CD4-positive, alpha-beta memory T cell (primary cell): ENCODE results near the gene SLAMF8. TPM values are rescaled to one million over a fixed set of nuclear protein-coding genes. Genes with fewer than 3 reads are reported as not detected.
A peak's percentile ranks its signal among the peaks of the same experiment; 100 is the strongest.

ENCODE experiments used
- CTCF ChIA-PET: fragments of 350-600 bp; sonication (Branson Sonifier 250); formaldehyde crosslinking; loops from one replicate; lab custom pipeline; 2021; ENCODE audit warnings: inconsistent platforms; ENCODE audit not compliant: partially characterized antibody; lab: Charles Lee
- POLR2A ChIA-PET: fragments of 350-600 bp; sonication (Branson Sonifier 250); formaldehyde crosslinking; loops from one replicate; lab custom pipeline; 2021; ENCODE audit not compliant: partially characterized antibody; lab: Charles Lee
- DNase-seq, 5 donors: peaks; one replicate each; pipeline versions ENCODE4 v3.0.0 to v3.0.0-alpha.2; 2020 to 2022; ENCODE audit warnings: mixed read lengths in 1 of 5
- H3K27ac ChIP-seq: one replicate; pipeline ENCODE4 v1.7.0; 2013; ENCODE audit warnings: low read depth, low read length
- H3K27me3 ChIP-seq: 2 replicates; pipeline ENCODE4 v1.7.0; 2013; ENCODE audit warnings: mild to moderate bottlenecking, low read length, moderate library complexity; ENCODE audit not compliant: insufficient read depth
- H3K36me3 ChIP-seq: 2 replicates; pipeline ENCODE4 v1.7.0; 2013; ENCODE audit warnings: mild to moderate bottlenecking, low read length, moderate library complexity; ENCODE audit not compliant: insufficient read depth
- H3K4me1 ChIP-seq: 2 replicates; pipeline ENCODE4 v1.7.0; 2013; ENCODE audit warnings: mild to moderate bottlenecking, low read length, moderate library complexity; ENCODE audit not compliant: insufficient read depth
- H3K4me3 ChIP-seq, 2 donors: one replicate each; pipeline ENCODE4 v1.7.0; 2013; ENCODE audit warnings: low read length in 2 of 2, mild to moderate bottlenecking in 1 of 2
- H3K9me3 ChIP-seq, 2 donors: one replicate each; pipeline ENCODE4 v1.7.0; 2013; ENCODE audit warnings: low read length in 2 of 2, control low read depth in 1 of 2; ENCODE audit not compliant: control insufficient read depth in 1 of 2
- H3K27ac Mint-ChIP-seq, 7 donors: one replicate each; pipeline ENCODE4 v1.8.0; 2020 to 2021; ENCODE audit warnings: mixed read lengths in 7 of 7, mild to moderate bottlenecking in 6 of 7, inconsistent platforms in 3 of 7, moderate library complexity in 3 of 7
- H3K27me3 Mint-ChIP-seq, 2 donors: one replicate each; pipeline ENCODE4 v1.8.0; 2020 to 2021; ENCODE audit warnings: mixed read lengths in 2 of 2
- H3K36me3 Mint-ChIP-seq, 2 donors: one replicate each; pipeline ENCODE4 v1.8.0; 2020 to 2021; ENCODE audit warnings: mixed read lengths in 2 of 2, inconsistent platforms in 1 of 2, mild to moderate bottlenecking in 1 of 2
- H3K4me1 Mint-ChIP-seq, 4 donors: one replicate each; pipeline ENCODE4 v1.8.0; 2020 to 2021; ENCODE audit warnings: mixed read lengths in 4 of 4, mild to moderate bottlenecking in 1 of 4
- H3K4me3 Mint-ChIP-seq, 8 donors: one replicate each; pipeline ENCODE4 v1.8.0; 2020 to 2021; ENCODE audit warnings: mixed read lengths in 8 of 8, mild to moderate bottlenecking in 7 of 8, moderate library complexity in 6 of 8, inconsistent platforms in 3 of 8
- H3K9me3 Mint-ChIP-seq, 8 donors: one replicate each; pipeline ENCODE4 v1.8.0; 2020 to 2021; ENCODE audit warnings: mixed read lengths in 8 of 8, mild to moderate bottlenecking in 5 of 8, inconsistent platforms in 3 of 8, moderate library complexity in 1 of 8
- intact Hi-C: fragments of 100-400 bp; cut with micrococcal nuclease; formaldehyde crosslinking; loops from one replicate; pipeline ENCODE4 v1.15.1; 2023
- polyA plus RNA-seq, 2 donors: library from polyadenylated mRNA; unstranded; fragments of 300-500 nt; fragmentation: Illumina TruSeq; gene quantifications; one replicate each; pipeline ENCODE4 v1.2.3, GENCODE V29; 2021
- total RNA-seq, 2 experiments: library from RNA; stranded (reverse); gene quantifications; one replicate each; pipeline ENCODE4 v1.2.3, GENCODE V29; 2021

The SLAMF8 gene
- total and polyA plus RNA-seq, 4 experiments from 2014 or later = 2.0 TPM; not detected in 2

- Mint-ChIP-seq H3K4me3 (no peak overlapping the region), H3K4me1 (peaks cover 11 to 19% (median 13%) of the 10 kb centered on the region in 4 donors), H3K36me3 (no peaks in the 10 kb centered on the region), H3K27ac (no peak overlapping the region), H3K9me3 (no peaks in the 10 kb centered on the region), H3K27me3 (peaks cover 0 to 3% of the 10 kb centered on the region in 2 donors)
- H3K4me3 ChIP-seq = no peak overlapping the region
- no peaks in the 10 kb centered on the region for H3K27me3 ChIP-seq
- H3K4me1 ChIP-seq = peaks cover 9% of the 10 kb centered on the region
- no peak for DNase-seq
- no peak overlapping the region for H3K27ac ChIP-seq
- CTCF ChIA-PET = interaction anchor here (1.3 to 1.9 kb wide), 2 partner anchors 22 to 38 kb away, joined by 3 to 6 read pairs; no protein-coding TSS in a partner anchor
- H3K36me3 ChIP-seq = no peaks in the 10 kb centered on the region
- POLR2A ChIA-PET = no interaction called here
- no peaks in the 10 kb centered on the region for H3K9me3 ChIP-seq
- intact Hi-C loops = no loop called here
Observed at GRCh38 chr1:159867664-159868026, 41.0 kb downstream of the SLAMF8 start.

GRCh38 chr1:159868766-159869165, 42.1 kb downstream of the SLAMF8 start:
- Mint-ChIP-seq H3K4me3 (no peak overlapping the region), H3K4me1 (peaks cover 11 to 19% (median 13%) of the 10 kb centered on the region in 4 donors), H3K36me3 (no peaks in the 10 kb centered on the region), H3K9me3 (no peaks in the 10 kb centered on the region), H3K27me3 (peaks cover 0 to 3% of the 10 kb centered on the region in 2 donors), H3K27ac (peak overlapping the region in 1 of 7 donors; percentile 64)
- intact Hi-C loops = no loop called here
- H3K4me1 ChIP-seq = peaks cover 9% of the 10 kb centered on the region
- no peak overlapping the region for H3K4me3 ChIP-seq
- ChIA-PET POLR2A (interaction anchor here (1.3 kb wide), 1 partner anchor 15 kb away, joined by 3 read pairs; no protein-coding TSS in a partner anchor), CTCF (interaction anchor here (1.3 to 1.9 kb wide), 4 partner anchors 21 to 69 kb away, joined by 3 to 6 read pairs (median 4); no protein-coding TSS in a partner anchor)
- H3K36me3 ChIP-seq = no peaks in the 10 kb centered on the region
- no peak overlapping the region for H3K27ac ChIP-seq
- no peaks in the 10 kb centered on the region for H3K9me3 ChIP-seq
- H3K27me3 ChIP-seq = no peaks in the 10 kb centered on the region
- no peak for DNase-seq

- Histone ChIP-seq H3K4me1 (peaks cover 9% of the 10 kb centered on the region), H3K27ac (no peak overlapping the region), H3K27me3 (no peaks in the 10 kb centered on the region), H3K36me3 (no peaks in the 10 kb centered on the region), H3K9me3 (no peaks in the 10 kb centered on the region), H3K4me3 (no peak overlapping the region)
- DNase-seq = no peak
- H3K9me3 Mint-ChIP-seq = no peaks in the 10 kb centered on the region
- no peak overlapping the region for H3K27ac Mint-ChIP-seq
- peaks cover 0 to 3% of the 10 kb centered on the region in 2 donors for H3K27me3 Mint-ChIP-seq
- POLR2A ChIA-PET = interaction anchor here (1.3 kb wide), 1 partner anchor 15 kb away, joined by 3 read pairs; no protein-coding TSS in a partner anchor
- H3K4me3 Mint-ChIP-seq = no peak overlapping the region
- intact Hi-C loops = no loop called here
- H3K36me3 Mint-ChIP-seq = no peaks in the 10 kb centered on the region
- H3K4me1 Mint-ChIP-seq = peaks cover 11 to 19% (median 13%) of the 10 kb centered on the region in 4 donors
- CTCF ChIA-PET = interaction anchor here (1.3 to 1.9 kb wide), 4 partner anchors 20 to 70 kb away, joined by 3 to 6 read pairs (median 4); no protein-coding TSS in a partner anchor
Observed at GRCh38 chr1:159869173-159869572, 42.5 kb downstream of the SLAMF8 start.

- ChIA-PET POLR2A (interaction anchor here (1.3 kb wide), 1 partner anchor 16 kb away, joined by 3 read pairs; no protein-coding TSS in a partner anchor), CTCF (interaction anchor here (1.6 to 1.9 kb wide), 3 partner anchors 20 to 70 kb away, joined by 4 to 6 read pairs (median 5); no protein-coding TSS in a partner anchor)
- H3K36me3 Mint-ChIP-seq = no peaks in the 10 kb centered on the region
- no peak overlapping the region for H3K27ac ChIP-seq
- intact Hi-C loops = no loop called here
- H3K4me3 ChIP-seq = no peak overlapping the region
- H3K27me3 Mint-ChIP-seq = peaks cover 0 to 3% of the 10 kb centered on the region in 2 donors
- no peaks in the 10 kb centered on the region for H3K9me3 Mint-ChIP-seq
- H3K4me1 ChIP-seq = peaks cover 9% of the 10 kb centered on the region
- H3K4me3 Mint-ChIP-seq = no peak overlapping the region
- DNase-seq = no peak
- H3K36me3 ChIP-seq = no peaks in the 10 kb centered on the region
- peak overlapping the region in 1 of 7 donors; percentile 9 for H3K27ac Mint-ChIP-seq
- H3K27me3 ChIP-seq = no peaks in the 10 kb centered on the region
- no peaks in the 10 kb centered on the region for H3K9me3 ChIP-seq
- peaks cover 11 to 19% (median 13%) of the 10 kb centered on the region in 4 donors for H3K4me1 Mint-ChIP-seq
Observed at GRCh38 chr1:159869607-159870006, 42.9 kb downstream of the SLAMF8 start.

- Mint-ChIP-seq H3K4me1 (peaks cover 10 to 14% (median 12%) of the 10 kb centered on the region in 4 donors), H3K27ac (no peak overlapping the region), H3K27me3 (peaks cover 0 to 3% of the 10 kb centered on the region in 2 donors), H3K36me3 (no peaks in the 10 kb centered on the region), H3K9me3 (no peaks in the 10 kb centered on the region), H3K4me3 (no peak overlapping the region)
- Histone ChIP-seq H3K4me3 (no peak overlapping the region), H3K4me1 (peaks cover 9% of the 10 kb centered on the region), H3K27ac (no peak overlapping the region), H3K9me3 (no peaks in the 10 kb centered on the region), H3K27me3 (no peaks in the 10 kb centered on the region), H3K36me3 (no peaks in the 10 kb centered on the region)
- POLR2A ChIA-PET = no interaction called here
- no peak for DNase-seq
- CTCF ChIA-PET = interaction anchor here (1.1 kb wide), 1 partner anchor 73 kb away, joined by 5 read pairs; no protein-coding TSS in a partner anchor
- intact Hi-C loops = no loop called here
Observed at GRCh38 chr1:159870704-159871103, 44.0 kb downstream of the SLAMF8 start.

- Mint-ChIP-seq H3K9me3 (no peaks in the 10 kb centered on the region), H3K36me3 (no peaks in the 10 kb centered on the region), H3K27me3 (peaks cover 0 to 3% of the 10 kb centered on the region in 2 donors), H3K4me3 (no peak overlapping the region), H3K27ac (no peak overlapping the region), H3K4me1 (peaks cover 0 to 3% (median 0%) of the 10 kb centered on the region in 4 donors)
- intact Hi-C loops = no loop called here
- H3K9me3 ChIP-seq = no peaks in the 10 kb centered on the region
- CTCF ChIA-PET = interaction anchor here (2.7 to 4.0 kb wide), 2 partner anchors 18 to 74 kb away, joined by 12 to 17 read pairs; no protein-coding TSS in a partner anchor
- H3K27ac ChIP-seq = no peak overlapping the region
- no peaks in the 10 kb centered on the region for H3K4me1 ChIP-seq
- no peaks in the 10 kb centered on the region for H3K27me3 ChIP-seq
- no peak overlapping the region for H3K4me3 ChIP-seq
- POLR2A ChIA-PET = interaction anchor here (1.6 kb wide), 1 partner anchor 18 kb away, joined by 6 read pairs; no protein-coding TSS in a partner anchor
- DNase-seq = no peak
- H3K36me3 ChIP-seq = no peaks in the 10 kb centered on the region
Observed at GRCh38 chr1:159872891-159873290, 46.2 kb downstream of the SLAMF8 start.

- intact Hi-C loops = no loop called here
- Histone ChIP-seq H3K9me3 (no peaks in the 10 kb centered on the region), H3K4me1 (no peaks in the 10 kb centered on the region), H3K27me3 (no peaks in the 10 kb centered on the region), H3K36me3 (no peaks in the 10 kb centered on the region), H3K4me3 (no peak overlapping the region), H3K27ac (no peak overlapping the region)
- CTCF ChIA-PET = interaction anchor here (1.0 to 4.0 kb wide), 3 partner anchors 17 to 84 kb away, joined by 3 to 17 read pairs (median 12); no protein-coding TSS in a partner anchor
- peaks cover 0 to 3% (median 0%) of the 10 kb centered on the region in 4 donors for H3K4me1 Mint-ChIP-seq
- POLR2A ChIA-PET = interaction anchor here (0.7 kb wide), 1 partner anchor 75 kb away, joined by 4 read pairs; no protein-coding TSS in a partner anchor
- H3K27me3 Mint-ChIP-seq = peaks cover 0 to 3% of the 10 kb centered on the region in 2 donors
- no peak for DNase-seq
- H3K27ac Mint-ChIP-seq = no peak overlapping the region
- H3K4me3 Mint-ChIP-seq = no peak overlapping the region
- H3K9me3 Mint-ChIP-seq = no peaks in the 10 kb centered on the region
- no peaks in the 10 kb centered on the region for H3K36me3 Mint-ChIP-seq
Observed at GRCh38 chr1:159873530-159874143, 47.0 kb downstream of the SLAMF8 start.
